Measurements from ENCODE around the gene MIS12. TPM values are rescaled to one million over a fixed set of nuclear protein-coding genes. Genes with fewer than 3 reads are reported as not detected.

The MIS12 gene
- 9.6 and 14.3 TPM in 2 replicates for total RNA-seq

- DNase-seq (ENCODE audit: low read depth in 2 of 2), result peak; percentile 99
Observed at GRCh38 chr17:5486206-5487124, at the start of gene MIS12. Gene MIS12 (plus strand): TSS chr17:5486566. CDS start chr17:5488863, 2,297 bp downstream.

- DNase-seq (ENCODE audit: low read depth in 2 of 2), result peak; percentile 11 to 16
Observed at GRCh38 chr17:5437721-5438317, 48.5 kb upstream of the MIS12 start.

GRCh38 chr17:5438716-5439445, 47.5 kb upstream of the MIS12 start, which contains the start of gene C1QBP:
Gene C1QBP (minus strand): TSS chr17:5439155. CDS start chr17:5439073, 82 bp downstream.
- DNase-seq (ENCODE audit: low read depth in 2 of 2), result peak; percentile 95 to 97

DNA sequence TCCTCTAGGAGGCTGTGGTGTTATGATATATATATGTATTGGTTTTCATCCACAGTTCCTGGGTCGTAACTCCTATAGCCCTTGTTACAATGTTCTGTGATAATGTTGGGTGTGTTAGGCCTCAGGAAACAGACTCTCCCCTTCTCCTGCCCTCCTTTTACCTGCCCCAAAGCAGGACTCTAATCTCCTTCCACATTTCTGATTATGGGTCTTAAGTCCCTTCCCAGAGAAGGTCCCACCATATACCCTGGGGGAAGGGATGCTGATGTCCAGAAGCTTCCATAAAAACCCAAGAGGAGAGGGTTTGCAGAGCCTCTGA, 47.0 kb upstream of the MIS12 start:
- no peak for DNase-seq (ENCODE audit: low read depth in 2 of 2)

- no peak for DNase-seq (ENCODE audit: low read depth in 2 of 2)
Observed at GRCh38 chr17:5443728-5444127, 42.6 kb upstream of the MIS12 start.

DNA sequence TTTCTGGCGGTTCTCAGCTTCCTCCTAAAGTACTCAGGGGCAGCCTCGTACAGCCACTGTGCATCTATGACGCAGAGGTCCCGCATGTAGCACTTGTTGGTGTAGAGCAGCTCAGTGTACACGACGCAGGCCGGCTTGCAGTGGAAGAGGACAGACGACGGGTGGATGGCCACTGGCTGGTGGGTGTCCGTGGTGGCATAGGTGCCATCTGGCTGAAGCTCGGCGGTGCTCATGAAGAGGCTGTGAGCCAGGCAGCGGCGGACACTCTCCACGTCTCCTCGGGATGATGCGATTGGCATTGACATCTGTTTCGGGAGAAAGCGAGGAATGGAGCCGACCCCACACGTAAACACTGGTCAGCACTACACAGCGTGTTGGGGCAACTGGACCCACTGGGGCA, 42.2 kb upstream of the MIS12 start:
- no peak for DNase-seq (ENCODE audit: low read depth in 2 of 2)

DNA sequence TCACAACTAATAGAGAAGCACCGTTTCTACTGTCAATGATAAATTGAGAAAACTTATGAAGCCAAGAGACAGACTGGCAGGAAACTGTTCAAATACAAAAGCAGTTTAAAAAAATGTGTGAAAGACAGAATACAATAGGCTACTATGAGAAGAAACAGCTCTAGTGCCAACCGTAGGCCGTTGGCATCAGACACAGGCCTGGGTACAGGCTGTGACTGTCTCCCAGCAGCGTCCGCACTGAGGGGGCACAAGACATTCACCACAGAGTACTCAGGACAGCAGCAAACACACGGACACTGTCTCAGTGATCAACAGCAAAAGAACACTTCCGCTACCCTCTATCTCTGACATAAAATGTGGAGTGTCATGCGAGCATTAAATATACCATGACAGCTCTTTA, 39.6 kb upstream of the MIS12 start:
- no peak for DNase-seq (ENCODE audit: low read depth in 2 of 2)

DNA sequence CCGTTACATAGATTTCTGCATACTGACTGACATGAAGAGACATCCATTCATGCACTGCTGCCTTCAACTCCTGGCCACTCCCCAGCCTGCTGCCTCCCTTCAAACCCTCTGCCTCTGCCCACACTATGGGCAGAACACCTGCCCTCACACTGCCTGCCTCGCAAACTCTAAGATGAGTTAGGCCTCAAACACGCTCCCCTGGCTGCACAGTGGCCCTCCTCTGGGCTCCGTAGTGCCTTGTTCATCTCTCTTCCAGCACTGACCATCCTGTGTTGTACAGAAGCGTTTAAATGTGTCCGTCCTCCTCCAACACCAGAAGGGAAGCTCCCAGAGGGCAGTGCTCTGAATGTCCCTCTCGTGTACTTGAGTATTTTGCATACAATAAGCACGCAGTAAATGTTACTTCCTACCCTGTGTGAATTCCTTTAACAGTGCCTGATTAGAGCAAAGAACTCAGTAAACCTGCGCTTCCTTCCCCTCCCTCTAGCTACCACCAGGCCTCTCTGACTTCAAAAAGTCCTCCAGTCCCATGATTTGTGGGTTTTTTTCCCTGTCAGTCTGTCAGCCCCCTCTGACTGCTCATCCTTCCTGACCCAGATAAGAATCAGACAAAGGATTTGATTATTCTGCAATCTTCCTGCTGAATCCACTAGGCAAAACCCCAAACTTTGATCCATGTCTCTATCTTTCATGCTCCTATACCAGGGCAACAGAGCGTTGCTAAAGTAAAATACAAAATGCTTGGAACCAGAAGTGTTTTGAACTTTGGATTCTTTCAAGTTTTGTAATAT, 21.5 kb upstream of the MIS12 start:
- peak in 1 of 2 donors; percentile 71 for DNase-seq (ENCODE audit: low read depth in 2 of 2)

DNA sequence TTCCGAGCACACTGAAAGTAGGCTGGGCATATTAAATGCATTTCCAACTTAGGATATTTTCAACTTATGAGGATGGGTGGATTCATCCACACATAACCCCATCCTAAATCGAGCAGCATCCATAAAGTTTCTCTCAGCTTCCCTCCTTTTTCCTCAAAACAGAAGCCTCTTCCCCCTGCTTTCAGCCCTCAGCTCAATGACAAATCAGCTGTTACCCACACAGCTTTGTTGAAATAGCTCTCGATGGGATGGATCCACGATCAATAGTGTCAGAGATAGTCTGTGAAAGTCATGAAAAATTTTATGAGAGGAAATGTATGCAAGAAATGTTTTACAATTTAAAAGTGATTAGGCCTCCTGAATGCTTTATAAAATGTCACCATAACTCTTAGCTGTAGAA, 20.1 kb upstream of the MIS12 start:
- no peak for DNase-seq (ENCODE audit: low read depth in 2 of 2)

DNA sequence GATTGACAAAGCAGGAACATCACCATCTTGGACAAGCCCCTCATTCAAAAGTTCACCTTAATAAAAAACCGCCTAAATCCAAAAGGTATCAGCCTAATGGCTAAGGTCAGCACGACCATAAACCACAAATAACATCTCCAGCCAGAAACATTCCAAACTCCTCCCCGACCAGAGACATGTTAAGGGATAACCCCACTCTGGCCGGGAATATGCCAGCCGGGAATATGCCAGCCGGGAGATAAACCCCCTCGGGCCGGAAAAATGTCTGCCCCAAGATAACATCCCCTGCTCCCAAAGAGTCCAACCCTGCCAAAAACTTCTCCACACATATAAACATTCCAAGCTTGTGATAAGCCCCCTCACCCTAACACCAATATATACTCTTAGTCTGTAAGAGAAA, 18.9 kb upstream of the MIS12 start:
- DNase-seq (ENCODE audit: low read depth in 2 of 2), result no peak

- DNase-seq (ENCODE audit: low read depth in 2 of 2), result no peak
Observed at GRCh38 chr17:5468075-5468473, 18.3 kb upstream of the MIS12 start.

DNA sequence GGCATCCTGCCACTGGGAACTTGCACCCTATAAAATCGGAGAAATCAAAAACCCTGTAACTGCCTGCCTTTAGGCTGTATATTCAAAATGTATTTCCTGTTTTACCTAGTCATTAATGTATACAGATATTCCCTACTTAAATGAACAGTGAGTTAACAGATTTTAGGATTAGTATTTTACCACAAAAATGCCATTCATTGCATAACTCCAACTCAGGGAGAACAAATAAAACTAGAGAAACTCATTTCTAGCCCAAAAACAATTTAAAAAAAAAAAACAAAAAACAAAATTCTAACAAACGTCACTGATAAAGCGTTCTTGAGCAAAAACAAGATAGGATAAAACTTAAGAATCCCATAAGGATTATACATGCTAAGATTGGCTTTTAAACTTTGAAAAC, 13.9 kb upstream of the MIS12 start:
- DNase-seq (ENCODE audit: low read depth in 2 of 2), result no peak

DNA sequence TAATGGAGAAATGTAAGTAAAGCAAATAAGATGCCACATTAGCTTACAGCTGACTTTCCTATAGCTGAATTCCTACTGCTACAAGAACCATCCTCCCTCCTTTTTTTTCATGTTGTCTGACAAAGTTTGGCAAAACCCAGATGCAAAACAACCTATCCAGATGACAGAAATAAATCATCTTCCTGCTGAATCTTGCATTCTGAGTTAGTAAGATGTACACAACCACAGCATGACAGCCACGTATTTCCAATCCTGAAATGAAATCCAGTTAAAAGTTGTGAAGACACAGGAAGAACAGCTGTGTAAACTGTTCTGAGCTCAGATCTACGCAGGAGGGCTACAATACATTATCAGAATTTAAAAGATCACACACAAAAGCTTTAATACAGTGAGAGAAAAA, 12.5 kb upstream of the MIS12 start:
- no peak for DNase-seq (ENCODE audit: low read depth in 2 of 2)

DNA sequence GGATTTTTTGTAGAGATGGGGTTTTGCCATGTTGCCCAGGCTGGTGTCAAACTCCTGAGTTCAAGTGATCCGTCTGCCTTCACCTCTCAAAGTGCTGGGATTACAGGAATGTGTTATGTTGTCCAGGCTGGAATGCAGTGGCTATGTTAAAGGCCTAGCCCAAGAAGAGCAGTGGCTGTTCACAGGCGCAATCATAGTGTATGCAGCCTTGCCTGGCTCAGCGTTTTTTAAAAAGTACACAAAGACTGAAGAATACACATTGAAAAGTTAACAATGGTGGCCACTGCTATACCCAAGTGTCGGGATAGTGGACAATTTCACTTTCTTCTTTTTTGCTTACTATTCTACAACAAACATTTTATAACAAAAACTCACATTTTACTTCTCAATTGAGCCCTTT, 7.4 kb upstream of the MIS12 start:
- DNase-seq (ENCODE audit: low read depth in 2 of 2), result no peak

DNA sequence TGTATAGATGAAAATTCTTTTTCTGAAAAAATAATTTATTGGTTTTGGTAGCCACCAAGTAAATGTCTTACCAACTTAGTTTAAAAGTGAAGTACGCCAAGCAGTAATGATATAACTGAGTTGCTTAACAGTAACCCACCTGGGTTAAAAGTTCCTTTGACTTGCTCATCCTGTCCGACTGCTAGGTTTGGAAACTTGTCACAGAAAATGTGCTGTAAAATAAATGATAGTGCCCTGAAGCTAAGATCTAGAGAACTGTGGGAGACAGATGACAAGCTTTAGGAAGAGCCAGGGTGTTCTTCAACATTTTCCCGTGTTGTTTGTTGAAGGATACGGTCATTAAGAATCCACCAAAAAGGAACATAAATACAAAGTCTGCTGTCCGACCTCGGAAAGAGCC, 5.4 kb upstream of the MIS12 start:
- DNase-seq (ENCODE audit: low read depth in 2 of 2), result no peak

- DNase-seq (ENCODE audit: low read depth in 2 of 2), result no peak
Observed at GRCh38 chr17:5481451-5481850, 4.9 kb upstream of the MIS12 start.

DNA sequence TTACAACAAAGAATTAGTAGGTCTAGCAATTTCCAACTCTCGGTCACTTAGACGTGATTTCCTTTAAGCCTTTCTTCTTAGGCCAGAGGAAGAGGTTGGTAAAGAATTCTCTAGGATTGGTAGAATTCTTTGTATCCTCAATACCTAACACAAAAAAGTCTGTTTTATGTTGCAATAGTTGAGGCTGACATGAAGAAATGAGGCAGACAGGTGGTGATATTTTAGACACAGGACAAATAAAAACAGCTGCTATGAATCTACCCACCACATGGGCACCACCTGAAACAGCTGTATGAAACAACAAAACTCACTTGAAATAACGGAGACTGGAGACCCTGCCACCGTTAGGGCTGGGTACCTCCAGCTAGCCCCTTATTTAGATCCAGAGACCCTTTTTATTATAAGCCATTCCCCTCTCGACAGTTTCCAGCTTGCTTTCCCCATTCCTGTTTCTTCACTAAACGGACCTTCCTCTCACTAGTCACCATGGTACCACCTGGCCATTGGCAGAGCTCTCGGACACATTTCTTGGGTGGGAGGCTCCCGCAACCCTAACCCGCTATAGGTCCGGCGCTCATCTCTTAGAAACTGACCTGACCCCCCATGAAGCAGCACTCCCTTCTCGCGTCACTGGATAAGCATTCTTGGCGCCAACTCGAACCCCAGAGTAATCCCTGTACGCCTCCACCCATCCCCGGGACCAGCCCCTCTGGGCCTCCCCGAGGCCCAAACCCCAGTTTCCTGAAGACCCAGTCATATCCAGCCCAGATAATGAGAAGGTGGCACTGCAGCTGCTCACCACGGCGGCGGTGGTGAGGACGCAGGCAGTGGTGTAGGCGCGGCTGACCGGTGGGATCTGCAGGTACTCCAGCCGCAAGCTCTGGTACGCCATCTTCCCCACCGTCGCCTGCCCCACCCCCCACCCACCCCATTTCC, 828 bp upstream of the MIS12 start, which contains the start of gene DERL2:
Gene DERL2 (minus strand): TSS at position 909 of the 936 bp plus-strand sequence. CDS start 17 bp downstream, at position 892.
- DNase-seq (ENCODE audit: low read depth in 2 of 2), result peak in 1 of 2 donors; percentile 24

GRCh38 chr17:5488752-5489151, 2.4 kb downstream of the MIS12 start:
- DNase-seq (ENCODE audit: low read depth in 2 of 2), result no peak

DNA sequence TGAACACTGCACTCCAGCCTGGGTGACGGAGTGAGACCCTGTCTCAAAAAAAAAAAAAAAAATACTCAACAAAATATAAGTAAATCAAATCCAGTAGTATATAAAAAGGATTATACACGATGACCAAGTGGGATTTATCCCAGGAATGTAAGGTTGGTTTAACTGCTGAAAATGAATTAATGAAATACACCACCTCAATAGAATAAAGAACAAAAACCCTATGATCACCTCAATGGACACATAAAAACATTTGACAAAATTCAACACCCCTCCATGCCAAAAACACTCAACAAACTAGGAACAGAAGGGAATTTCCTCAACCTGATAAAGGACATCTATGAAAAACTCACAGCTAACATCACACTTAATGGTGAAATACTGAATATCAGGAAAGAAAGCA, 6.6 kb downstream of the MIS12 start:
- DNase-seq (ENCODE audit: low read depth in 2 of 2), result no peak
